GM18907 (cell line): ENCODE data around the gene LRRC45.
"Not testable (repeated sequence)": the region's sequence is repeated elsewhere in the genome, so short reads cannot be mapped to it uniquely, and the experiment has no call there.

Experiments
- ATAC-seq: cut with Tn5 transposase; IDR thresholded peaks from one replicate; pipeline ENCODE4 v1.9.1; 2021; ENCODE audit warnings: mild to moderate bottlenecking, moderate library complexity; ENCODE audit not compliant: unreplicated experiment

The LRRC45 gene

GRCh38 chr17:82031885-82032627, 9.0 kb downstream of the LRRC45 start:
- no peak for ATAC-seq

- no peak for ATAC-seq
Observed at GRCh38 chr17:82033359-82034085, 10.4 kb downstream of the LRRC45 start.

GRCh38 chr17:82034371-82035011, 11.4 kb downstream of the LRRC45 start:
- ATAC-seq, result no peak

- ATAC-seq, result no peak
Observed at GRCh38 chr17:82035488-82035887, 12.4 kb downstream of the LRRC45 start.

GRCh38 chr17:82035956-82036633, 13.0 kb downstream of the LRRC45 start:
- ATAC-seq, result no peak

GRCh38 chr17:82036634-82037091, 13.6 kb downstream of the LRRC45 start:
- ATAC-seq, result no peak

- ATAC-seq, result peak; percentile 90
Observed at GRCh38 chr17:82037092-82037888, 14.2 kb downstream of the LRRC45 start, which contains the start of gene DCXR. Gene DCXR (minus strand): TSS chr17:82037697. CDS start chr17:82037682, 15 bp downstream.

GRCh38 chr17:82037889-82038195, 14.7 kb downstream of the LRRC45 start:
- ATAC-seq, result no peak

- not testable (repeated sequence) for ATAC-seq
Observed at GRCh38 chr17:82038796-82039409, 15.8 kb downstream of the LRRC45 start.

- ATAC-seq, result no peak
Observed at GRCh38 chr17:82039695-82040299, 16.7 kb downstream of the LRRC45 start.

GRCh38 chr17:82041144-82041814, 18.2 kb downstream of the LRRC45 start:
- ATAC-seq, result no peak

GRCh38 chr17:82042649-82043048, 19.5 kb downstream of the LRRC45 start:
- no peak for ATAC-seq

- ATAC-seq, result no peak
Observed at GRCh38 chr17:82043507-82043906, 20.4 kb downstream of the LRRC45 start.

GRCh38 chr17:82045936-82046484, 22.9 kb downstream of the LRRC45 start:
- no peak for ATAC-seq

GRCh38 chr17:82046903-82047302, 23.8 kb downstream of the LRRC45 start:
- ATAC-seq, result no peak

- ATAC-seq, result no peak
Observed at GRCh38 chr17:82047379-82047778, 24.3 kb downstream of the LRRC45 start.

GRCh38 chr17:82047914-82048570, 24.9 kb downstream of the LRRC45 start:
- ATAC-seq, result no peak

GRCh38 chr17:82048571-82048971, 25.5 kb downstream of the LRRC45 start:
- ATAC-seq, result no peak
